PC-9 (cell line): ENCODE data around the gene NTM. TPM values are rescaled to one million over a fixed set of nuclear protein-coding genes. Genes with fewer than 3 reads are reported as not detected.

ENCODE experiments used
- BruUV-seq: library from RNA; stranded (reverse); fragments of 400-500 nt; replicated peaks from 2 replicates; lab custom pipeline; 2021; lab: Mats Ljungman, UMichigan
- CTCF ChIA-PET: fragments of 300-600 bp; sonication (Branson Sonifier 250); formaldehyde crosslinking; loops from one replicate; lab custom pipeline; 2022; ENCODE audit warnings: antibody characterized with exemption; lab: Charles Lee
- POLR2A ChIA-PET: fragments of 300-600 bp; sonication (Branson Sonifier 250); formaldehyde crosslinking; loops from one replicate; lab custom pipeline; 2022; ENCODE audit warnings: antibody characterized with exemption; ENCODE audit not compliant: unreplicated experiment; lab: Charles Lee
- DNase-seq, 2 experiments: peaks; one replicate each; pipeline versions ENCODE4 v3.0.0 to v3.0.0-alpha.2; 2015 to 2022; ENCODE audit warnings: mixed read lengths in 1 of 2
- H2AFZ ChIP-seq: fragments of 200-600 bp; sonication (generic); 2 replicates; pipeline ENCODE4 v1.8.1; 2017; ENCODE audit warnings: antibody characterized with exemption
- H3F3A ChIP-seq: fragments of 200-600 bp; sonication (generic); 2 replicates; pipeline ENCODE4 v1.8.1; 2017; ENCODE audit warnings: antibody characterized with exemption, mild to moderate bottlenecking, low read depth; ENCODE audit not compliant: insufficient read depth
- H3K27ac ChIP-seq: fragments of 200-600 bp; sonication (generic); 2 replicates; pipeline ENCODE4 v1.6.1; 2016; ENCODE audit warnings: mixed run types
- H3K27me3 ChIP-seq: fragments of 200-600 bp; sonication (generic); 2 replicates; pipeline ENCODE4 v1.6.1; 2016; ENCODE audit warnings: low read depth, mixed run types; ENCODE audit not compliant: insufficient read depth
- H3K36me3 ChIP-seq: fragments of 200-600 bp; sonication (generic); 2 replicates; pipeline ENCODE4 v1.6.1; 2016; ENCODE audit warnings: low read depth, mixed run types
- H3K4me1 ChIP-seq: fragments of 200-600 bp; sonication (generic); replicated peaks from 2 replicates; pipeline ENCODE4 v1.6.1; 2016; ENCODE audit warnings: mixed run types; ENCODE audit not compliant: insufficient read depth
- H3K4me2 ChIP-seq: fragments of 200-600 bp; sonication (generic); 2 replicates; pipeline ENCODE4 v1.6.1; 2017; ENCODE audit warnings: mixed run types
- H3K4me3 ChIP-seq: fragments of 200-600 bp; sonication (generic); 2 replicates; pipeline ENCODE4 v1.6.1; 2016; ENCODE audit warnings: mixed run types
- H3K79me2 ChIP-seq: fragments of 200-600 bp; sonication (generic); 2 replicates; pipeline ENCODE4 v1.6.1; 2017; ENCODE audit warnings: low read depth, mixed run types
- H3K9me2 ChIP-seq: fragments of 200-600 bp; sonication (generic); 2 replicates; pipeline ENCODE4 v1.8.1; 2017; ENCODE audit warnings: mild to moderate bottlenecking; ENCODE audit not compliant: insufficient read depth
- H3K9me3 ChIP-seq: fragments of 200-600 bp; sonication (generic); 2 replicates; pipeline ENCODE4 v1.8.1; 2016; ENCODE audit warnings: low read depth; ENCODE audit not compliant: insufficient read depth
- H4K20me1 ChIP-seq: fragments of 200-600 bp; sonication (generic); 2 replicates; pipeline ENCODE4 v1.8.1; 2017; ENCODE audit not compliant: insufficient read depth
- CTCF ChIP-seq: fragments of 200-600 bp; sonication (generic); conservative IDR thresholded peaks from 2 replicates; pipeline ENCODE4 v1.6.1; 2017; ENCODE audit warnings: mixed run types, antibody characterized with exemption, mild to moderate bottlenecking, moderate library complexity
- EZH2 ChIP-seq: fragments of 200-600 bp; sonication (generic); IDR thresholded peaks from 2 replicates; pipeline ENCODE4 v1.8.0; 2017; ENCODE audit warnings: antibody characterized with exemption, low read depth
- intact Hi-C: fragments of 100-400 bp; cut with micrococcal nuclease; formaldehyde crosslinking; loops from one replicate; pipeline ENCODE4 v1.10.0; 2022; ENCODE audit not compliant: unreplicated experiment
- total RNA-seq: library from RNA; stranded (reverse); gene quantifications from 2 replicates; pipeline ENCODE4 v1.2.3, GENCODE V29; 2021

NTM gene
- total RNA-seq, 1 experiment from 2014 or later, result not detected

GRCh38 chr11:131626788-131627187 is 256.4 kb downstream of the NTM start:
- no peak overlapping the region for H3K27ac ChIP-seq
- no peak overlapping the region for H3K4me3 ChIP-seq
- DNase-seq, result no peak
- peaks cover 76% of the 10 kb centered on the region for H3K27me3 ChIP-seq
- H4K20me1 ChIP-seq, result no peaks in the 10 kb centered on the region
- intact Hi-C loops, result no loop called here
- no peaks in the 10 kb centered on the region for H3K9me3 ChIP-seq
- no peaks in the 10 kb centered on the region for H3K36me3 ChIP-seq
- H3F3A ChIP-seq, result no peaks in the 10 kb centered on the region
- no peaks in the 10 kb centered on the region for H3K9me2 ChIP-seq
- TF ChIP-seq CTCF, result no peak
- TF ChIP-seq EZH2, result no peak
- H3K4me1 ChIP-seq, result no peaks in the 10 kb centered on the region
- H2AFZ ChIP-seq, result no peak overlapping the region
- ChIA-PET CTCF (no interaction called here), POLR2A (no interaction called here)
- BruUV-seq, result no TSS peak
- no peaks in the 10 kb centered on the region for H3K79me2 ChIP-seq
- H3K4me2 ChIP-seq, result no peak overlapping the region

- Histone ChIP-seq H3K4me1 (no peaks in the 10 kb centered on the region), H4K20me1 (no peaks in the 10 kb centered on the region), H3K4me2 (no peak overlapping the region), H3F3A (no peaks in the 10 kb centered on the region), H2AFZ (no peak overlapping the region), H3K27me3 (peaks cover 65% of the 10 kb centered on the region), H3K9me3 (no peaks in the 10 kb centered on the region), H3K79me2 (no peaks in the 10 kb centered on the region), H3K36me3 (no peaks in the 10 kb centered on the region), H3K4me3 (no peak overlapping the region), H3K9me2 (no peaks in the 10 kb centered on the region; the same call in 1 of the 2 replicates), H3K27ac (no peak overlapping the region)
- intact Hi-C loops, result no loop called here
- CTCF ChIA-PET, result no interaction called here
- TF ChIP-seq EZH2 (no peak), CTCF (no peak)
- DNase-seq, result no peak
- no TSS peak for BruUV-seq
- POLR2A ChIA-PET, result no interaction called here
Observed at GRCh38 chr11:131628739-131629138, 258.3 kb downstream of the NTM start.

GRCh38 chr11:131629925-131630540 is 259.6 kb downstream of the NTM start:
- no peaks in the 10 kb centered on the region for H4K20me1 ChIP-seq
- H3F3A ChIP-seq, result no peaks in the 10 kb centered on the region
- H3K27ac ChIP-seq, result no peak overlapping the region
- H3K79me2 ChIP-seq, result no peaks in the 10 kb centered on the region
- H3K9me3 ChIP-seq, result no peaks in the 10 kb centered on the region
- TF ChIP-seq CTCF (no peak), EZH2 (no peak)
- no peaks in the 10 kb centered on the region for H3K4me1 ChIP-seq
- ChIA-PET CTCF (no interaction called here), POLR2A (no interaction called here)
- peaks cover 53% of the 10 kb centered on the region for H3K27me3 ChIP-seq
- H3K4me2 ChIP-seq, result no peak overlapping the region
- no peak overlapping the region for H3K4me3 ChIP-seq
- DNase-seq, result no peak
- no TSS peak for BruUV-seq
- no peak overlapping the region for H2AFZ ChIP-seq
- intact Hi-C loops, result no loop called here
- H3K36me3 ChIP-seq, result no peaks in the 10 kb centered on the region
- H3K9me2 ChIP-seq, result no peaks in the 10 kb centered on the region; the same call in 1 of the 2 replicates
